ENCODE results near the gene PPP1R13B.

Gene PPP1R13B

DNA sequence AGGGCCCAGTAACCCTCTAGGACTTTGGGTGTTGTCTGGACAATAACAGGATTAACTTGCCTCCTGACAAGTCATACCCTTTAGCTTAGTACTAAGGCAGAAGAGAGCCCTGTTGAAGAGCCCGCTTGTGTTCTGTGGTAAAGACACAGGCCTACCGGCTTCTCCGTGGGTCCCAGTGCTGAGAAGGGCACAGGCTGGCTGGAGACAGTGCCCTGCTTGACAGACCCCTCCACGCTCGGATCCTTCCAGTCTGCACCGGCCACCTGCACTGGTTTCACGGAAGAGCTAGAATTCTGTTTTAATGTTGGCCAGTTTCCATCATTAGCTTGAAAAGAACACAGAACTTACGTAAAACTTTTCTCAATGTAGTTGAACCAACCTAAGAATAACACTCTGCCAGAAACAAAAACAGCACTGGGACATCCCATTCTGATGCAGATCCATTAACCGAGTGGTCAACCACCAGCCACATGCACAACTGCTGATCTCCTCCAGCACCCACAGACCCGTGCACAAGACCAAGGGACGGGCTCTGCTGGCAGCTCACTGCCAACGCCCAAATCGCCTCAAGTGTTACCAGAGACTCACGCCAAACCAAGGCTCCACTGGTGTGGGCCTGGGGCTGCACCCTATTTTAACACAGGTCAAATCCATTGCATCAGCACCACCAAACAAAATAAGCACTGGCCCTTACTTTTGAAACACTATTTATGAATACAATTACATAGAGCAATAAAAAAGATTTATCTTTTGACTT, 104.7 kb downstream of the PPP1R13B start:
- no peak for DNase-seq (ENCODE audit: low read depth in 2 of 2)

DNA sequence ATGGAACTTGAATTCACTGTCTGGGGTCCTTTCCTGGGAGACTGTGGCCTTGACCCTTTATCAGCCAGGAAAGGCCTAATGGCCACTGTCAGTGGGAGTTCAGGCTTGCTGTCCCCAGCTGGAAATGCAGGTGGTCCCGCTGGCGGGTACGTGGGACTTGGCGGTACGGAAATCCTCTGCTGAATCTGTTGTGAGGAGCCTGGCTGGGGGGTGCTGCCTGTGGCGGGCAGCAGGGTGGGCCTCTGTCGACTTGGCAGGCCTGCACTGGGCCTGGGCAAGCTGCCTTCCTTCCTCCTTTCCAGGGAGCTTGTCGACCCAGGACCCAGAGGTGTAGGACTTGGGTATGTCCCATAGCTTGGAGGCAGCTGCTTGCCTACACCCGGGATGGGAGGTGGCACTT, 105.5 kb downstream of the PPP1R13B start:
- DNase-seq (ENCODE audit: low read depth in 2 of 2): no peak

DNA sequence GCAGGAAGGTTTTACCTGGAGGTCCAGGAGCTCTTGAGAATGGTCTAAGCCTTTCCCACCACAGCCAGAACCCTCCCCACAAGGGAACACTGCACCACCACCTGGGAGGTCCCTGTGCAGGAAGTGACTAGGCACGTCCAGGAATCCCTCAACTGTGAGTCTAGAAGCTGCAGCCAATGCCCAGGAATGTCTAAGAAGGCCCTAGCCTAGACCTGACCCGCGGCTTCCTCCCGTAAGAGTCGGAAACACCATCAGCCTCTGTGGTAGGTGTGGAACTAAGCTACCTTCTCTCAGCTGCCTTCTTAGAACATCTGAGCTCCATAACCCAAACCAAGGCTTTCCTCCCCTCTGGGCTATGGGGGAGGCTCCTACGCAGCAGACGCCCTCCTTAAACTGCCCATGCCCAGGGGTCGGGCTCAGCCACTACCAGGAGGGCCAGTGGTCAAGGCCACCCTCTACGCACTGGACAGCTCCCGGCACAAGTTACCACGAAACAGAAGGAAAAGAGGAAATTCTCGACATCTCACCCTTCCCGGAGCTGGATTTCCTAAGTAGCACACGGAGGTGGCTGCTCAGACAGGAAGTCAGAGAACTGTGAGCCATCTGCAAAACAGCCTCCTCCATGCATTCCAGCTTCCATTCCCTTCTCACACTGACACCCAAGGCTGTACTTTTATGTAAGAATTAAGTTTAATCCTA, 106.2 kb downstream of the PPP1R13B start:
- DNase-seq (ENCODE audit: low read depth in 2 of 2): no peak

GRCh38 chr14:103739793-103740501, 107.4 kb downstream of the PPP1R13B start:
- DNase-seq (ENCODE audit: low read depth in 2 of 2): no peak

DNA sequence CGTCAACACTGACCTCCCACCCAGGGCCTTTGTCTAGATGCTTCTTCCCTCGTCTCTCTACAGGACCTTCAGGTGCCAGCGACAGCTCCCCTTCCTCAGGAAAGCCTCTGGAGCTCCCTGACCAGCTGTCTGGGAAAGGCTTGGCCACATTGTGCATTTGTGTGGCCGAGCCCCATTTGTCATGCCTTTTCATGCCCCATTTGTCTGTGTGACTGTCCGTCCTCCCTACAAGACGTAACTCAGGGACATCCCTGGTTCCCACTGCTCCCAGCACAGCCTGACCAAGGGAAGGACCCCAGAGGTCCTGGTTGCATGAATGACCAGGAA, 107.9 kb downstream of the PPP1R13B start:
- no peak for DNase-seq (ENCODE audit: low read depth in 2 of 2)

- no peak for DNase-seq (ENCODE audit: low read depth in 2 of 2)
These were observed 108.5 kb downstream of the PPP1R13B start for GRCh38 chr14:103738701-103739451.

- no peak for DNase-seq (ENCODE audit: low read depth in 2 of 2)
These were observed 109.2 kb downstream of the PPP1R13B start for GRCh38 chr14:103738166-103738565.

DNA sequence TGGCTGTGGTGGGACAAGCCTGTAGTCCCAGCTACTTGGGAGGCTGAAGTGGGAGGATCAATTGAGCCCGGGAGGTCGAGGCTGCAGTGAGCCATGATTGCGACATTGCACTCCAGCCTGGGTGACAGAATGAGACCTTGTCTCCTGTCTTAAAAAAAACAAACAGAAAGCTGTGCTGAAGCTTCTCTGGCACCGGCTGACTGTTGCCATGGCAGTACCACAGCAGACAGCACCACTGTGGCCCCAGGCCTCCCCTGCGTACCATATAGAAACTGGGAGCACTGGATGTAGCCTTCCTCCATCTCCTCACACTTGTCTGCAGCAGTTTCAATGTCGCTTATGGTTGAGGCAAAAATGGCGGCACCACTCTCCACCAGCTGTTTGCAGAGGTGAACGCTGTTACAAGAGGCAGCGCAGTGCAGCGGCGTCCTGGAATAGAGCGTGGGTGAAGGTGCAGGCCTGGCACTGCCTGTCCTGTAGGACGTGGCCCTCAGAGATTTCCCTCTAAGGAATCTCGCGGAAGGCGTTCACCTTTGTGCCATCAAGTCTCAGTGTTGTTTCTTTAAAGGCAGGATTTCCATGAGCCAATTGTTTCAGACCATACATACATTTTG, 109.8 kb downstream of the PPP1R13B start:
- no peak for DNase-seq (ENCODE audit: low read depth in 2 of 2)

DNA sequence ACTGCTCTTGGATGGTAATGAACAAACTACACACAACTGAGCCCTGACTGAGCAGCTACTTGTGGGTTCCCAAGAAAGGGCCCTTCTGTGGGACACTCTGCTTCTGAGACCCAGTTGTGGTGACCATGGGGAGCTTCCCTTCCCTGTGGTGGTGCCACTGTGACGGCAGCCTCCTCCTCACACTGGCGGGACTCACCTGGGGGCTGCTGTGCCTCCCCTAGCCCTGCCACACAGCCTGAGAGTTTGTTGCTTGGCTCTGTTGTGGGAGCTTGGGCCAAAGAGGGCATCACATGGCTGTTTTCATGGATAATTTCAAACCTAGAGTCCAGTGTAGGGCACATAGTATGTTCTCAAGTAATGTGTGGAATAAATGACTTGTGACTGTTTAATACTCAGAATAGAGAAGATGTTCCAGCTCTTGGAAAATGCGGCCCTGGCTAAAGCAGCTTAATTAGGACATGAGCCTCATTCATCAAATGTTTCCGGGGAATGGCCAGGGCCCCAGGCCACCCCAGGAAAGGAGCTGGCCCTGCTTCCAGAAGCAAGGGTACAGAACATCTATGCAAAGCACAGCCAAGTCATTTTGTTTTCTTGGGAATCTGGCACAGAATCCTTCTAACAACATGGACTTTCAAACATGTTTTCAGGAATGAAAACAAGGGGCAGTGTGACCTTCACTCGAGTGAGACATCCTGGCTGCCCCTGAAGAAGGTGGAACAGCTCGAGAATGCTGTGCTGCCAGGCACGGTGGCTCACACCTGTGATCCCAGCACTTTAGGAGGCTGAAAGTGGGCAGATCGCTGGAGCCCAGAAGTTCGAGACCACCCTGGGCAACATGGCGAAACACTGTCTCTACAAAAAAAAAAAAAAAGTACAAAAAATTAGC, 110.6 kb downstream of the PPP1R13B start:
- no peak for DNase-seq (ENCODE audit: low read depth in 2 of 2)

DNA sequence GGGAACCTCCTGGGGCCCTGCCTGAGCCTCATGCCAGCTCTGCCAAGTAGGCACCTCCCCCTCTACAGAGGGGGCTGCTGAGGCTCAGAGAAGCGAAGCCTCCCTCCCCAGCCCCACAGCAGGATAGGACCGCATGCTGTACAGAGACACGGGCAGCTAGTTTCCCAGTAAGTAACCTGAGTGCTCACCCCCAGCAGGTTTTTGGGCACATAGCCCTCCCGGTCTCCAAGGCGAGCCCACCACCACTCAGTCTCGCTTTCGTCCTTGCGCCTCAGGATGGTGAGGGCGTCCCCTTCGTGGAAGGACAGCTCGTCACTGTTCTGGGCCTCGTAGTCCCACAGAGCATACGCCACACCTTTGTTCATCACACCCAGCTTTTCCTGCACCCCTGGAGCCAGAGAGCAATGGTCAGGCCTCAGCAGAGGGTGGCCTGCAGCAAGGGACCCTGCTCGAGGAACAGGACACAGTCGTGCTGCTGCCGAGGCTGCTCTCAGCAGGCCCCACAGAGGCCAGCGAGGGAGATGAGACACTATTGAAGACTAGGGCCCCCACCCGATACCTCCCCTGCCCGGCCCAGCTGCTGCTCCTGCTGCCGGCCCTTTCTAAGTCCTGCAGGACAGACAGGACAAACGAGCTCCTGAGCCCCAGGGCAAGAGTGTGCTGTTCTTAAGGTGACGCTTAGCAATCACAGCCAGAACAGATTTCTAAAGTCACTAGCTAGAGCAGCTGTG, 111.4 kb downstream of the PPP1R13B start:
- no peak for DNase-seq (ENCODE audit: low read depth in 2 of 2)

DNA sequence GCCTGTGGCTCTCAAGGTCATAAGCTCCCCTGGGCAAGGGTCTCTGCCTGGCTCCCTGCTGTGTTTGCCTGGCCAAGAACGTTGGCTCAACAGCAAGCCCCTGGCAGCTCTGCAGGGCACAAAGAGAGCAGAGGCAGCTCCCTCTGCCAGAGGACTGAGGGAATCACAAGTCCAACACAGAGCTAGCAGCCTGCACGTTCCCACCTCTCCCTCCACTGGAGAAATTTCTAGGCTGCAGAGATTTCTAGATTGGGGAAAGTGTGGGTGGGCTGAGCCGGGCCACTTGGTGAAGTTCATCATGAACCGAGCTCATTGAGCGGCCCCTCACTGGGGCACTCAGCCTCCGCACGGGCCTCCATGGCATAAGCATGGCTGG, 111.9 kb downstream of the PPP1R13B start:
- DNase-seq (ENCODE audit: low read depth in 2 of 2): no peak

GRCh38 chr14:103735022-103735421, 112.4 kb downstream of the PPP1R13B start:
- DNase-seq (ENCODE audit: low read depth in 2 of 2): no peak

DNA sequence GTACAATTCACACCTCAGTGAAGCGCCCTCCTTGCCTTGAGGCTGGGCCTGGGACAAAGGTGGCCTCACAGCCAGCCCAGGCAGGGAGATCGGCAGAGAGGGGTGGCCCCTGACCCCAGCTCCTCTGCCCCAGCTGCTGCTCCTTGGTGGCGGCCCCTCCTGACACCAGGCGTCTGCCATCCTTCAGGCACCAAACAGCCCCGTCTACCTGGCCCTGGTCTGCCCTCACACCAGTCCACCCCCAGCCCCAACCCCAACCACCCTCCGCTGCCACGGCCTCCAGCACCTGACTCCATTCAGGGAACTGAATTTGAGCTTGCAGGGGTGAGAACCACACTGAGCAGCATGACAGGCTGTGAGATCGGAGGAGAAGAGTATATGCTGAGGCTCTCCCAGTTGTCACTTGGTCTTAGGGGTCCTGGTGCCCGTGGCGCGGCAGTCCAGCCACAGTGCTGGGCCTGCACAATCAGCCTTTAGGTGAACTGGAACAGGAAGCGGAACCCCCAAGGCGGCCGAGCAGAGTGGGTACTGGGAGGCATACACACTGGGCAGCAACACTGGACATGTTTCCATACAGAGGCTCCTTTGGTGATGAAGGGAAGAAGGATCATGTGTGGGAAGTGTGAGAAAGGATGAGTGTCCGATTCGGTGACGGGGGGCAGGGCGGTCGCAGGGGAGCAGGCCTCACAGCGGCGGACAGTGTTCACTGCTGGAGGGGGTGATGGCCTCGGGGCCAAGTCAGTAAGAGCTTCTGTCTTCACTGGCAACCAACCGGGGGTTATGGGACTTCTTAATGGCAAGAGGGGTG, 113.1 kb downstream of the PPP1R13B start:
- DNase-seq (ENCODE audit: low read depth in 2 of 2): no peak

DNA sequence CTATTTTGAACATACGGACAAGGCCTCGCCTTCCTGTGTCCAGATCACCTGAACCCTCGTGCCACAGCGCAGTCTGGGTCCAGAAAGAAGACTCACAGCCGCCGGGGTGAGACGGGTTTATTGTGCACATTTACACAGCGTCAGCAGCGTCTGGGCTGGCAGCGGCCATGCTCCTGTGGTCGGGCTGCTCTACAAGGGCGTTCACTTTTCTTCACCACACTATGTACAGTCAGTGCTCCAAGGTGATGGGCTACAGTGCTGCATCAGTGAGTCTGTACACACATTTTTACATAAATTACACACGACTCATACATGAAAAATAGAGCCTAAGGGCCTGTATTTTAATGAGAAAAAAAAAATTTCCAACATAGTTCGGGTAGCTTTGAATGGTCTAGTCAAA, 113.7 kb downstream of the PPP1R13B start:
- no peak for DNase-seq (ENCODE audit: low read depth in 2 of 2)

DNA sequence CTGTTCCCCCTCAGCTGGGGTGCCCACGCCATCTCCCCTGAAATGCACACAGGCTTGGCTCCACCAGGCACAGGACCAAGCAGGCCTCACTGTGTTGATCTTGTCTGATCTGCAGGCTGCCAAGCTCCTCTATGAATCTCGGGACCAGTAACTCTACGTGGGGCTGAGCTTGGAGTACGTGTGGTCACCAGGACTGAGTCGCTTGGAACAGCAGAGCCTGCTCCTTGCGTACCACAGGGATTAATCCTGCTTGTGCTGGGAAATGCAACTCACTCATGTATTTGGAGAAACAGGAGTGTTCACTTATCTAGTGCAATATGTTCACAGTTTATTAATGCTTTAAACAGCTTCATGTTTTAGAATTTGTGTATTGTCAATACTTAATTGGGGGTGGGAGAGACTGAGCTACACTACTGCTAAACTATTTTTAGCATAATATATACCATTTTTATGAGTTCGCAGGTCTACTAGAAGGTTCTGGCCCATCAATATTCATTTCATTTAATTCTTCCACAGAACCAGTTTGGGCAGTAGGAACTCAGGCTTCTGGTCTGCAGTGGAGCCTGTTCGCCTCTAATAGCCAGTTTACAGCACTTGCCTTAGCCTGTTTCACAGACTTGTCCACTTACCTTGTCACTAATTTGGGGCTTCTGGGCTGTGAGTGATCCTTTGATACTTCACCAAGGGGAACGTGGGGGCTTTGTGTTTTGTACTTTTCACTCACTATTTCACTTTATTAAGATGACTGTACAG, 114.3 kb downstream of the PPP1R13B start:
- no peak for DNase-seq (ENCODE audit: low read depth in 2 of 2)

- DNase-seq (ENCODE audit: low read depth in 2 of 2): no peak
These were observed 115.2 kb downstream of the PPP1R13B start for GRCh38 chr14:103731916-103732867.

- no peak for DNase-seq (ENCODE audit: low read depth in 2 of 2)
These were observed 115.9 kb downstream of the PPP1R13B start for GRCh38 chr14:103731481-103731880.

Measured in stimulated activated CD4-positive, alpha-beta T cell treated with anti-CD3 and anti-CD28 coated beads, Interleukin-15, amount 100 ng/mL, for 48 hours (primary cell).